GM08714 (cell line): ENCODE results near the gene TMEM168.

Experiments used
- H3K4me3 ChIP-seq: fragments of 200-500 bp; sonication (Bioruptor generic); 2 replicates; pipeline ENCODE4 v1.5.1; 2014; ENCODE audit warnings: mild to moderate bottlenecking, low read length, inconsistent platforms
- ZNF274 ChIP-seq: IDR thresholded peaks from 2 replicates; pipeline ENCODE4 v1.6.1; 2012; ENCODE audit warnings: mild to moderate bottlenecking, low read depth, low read length

The TMEM168 gene

DNA sequence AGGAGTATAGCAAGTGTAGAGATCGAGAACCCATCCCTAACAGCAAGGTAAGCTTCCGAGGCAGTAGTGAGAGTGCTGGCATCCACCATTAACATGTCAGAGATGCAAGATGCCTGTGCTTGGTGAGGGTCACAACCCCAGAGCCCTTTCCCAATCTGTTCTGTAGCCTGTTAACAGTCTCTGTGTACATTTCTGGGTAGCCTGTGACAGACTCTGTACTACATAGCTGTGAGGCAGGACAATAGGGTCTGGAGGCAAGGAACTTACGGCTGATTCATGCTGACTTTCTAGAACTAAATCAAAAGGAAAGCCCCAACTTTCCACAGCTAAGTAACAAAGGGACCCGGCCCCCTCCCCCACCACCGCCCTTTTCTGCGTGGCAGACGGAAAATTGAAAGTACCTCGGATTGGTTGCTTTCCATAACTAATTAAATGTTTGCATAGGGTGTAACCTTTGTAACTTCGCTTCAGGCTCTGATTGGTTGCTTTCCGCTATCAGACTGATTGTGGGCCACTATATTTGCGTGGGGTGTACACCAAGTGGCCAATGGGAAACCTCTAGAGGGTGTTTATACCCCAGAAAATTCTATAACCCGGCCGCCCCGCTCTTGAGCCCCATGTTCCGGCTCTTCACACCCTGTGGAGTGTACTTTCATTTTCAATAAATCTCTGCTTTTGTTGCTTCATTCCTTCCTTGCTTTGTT, 1.4 kb upstream of the TMEM168 start:
- TF ChIP-seq ZNF274, result no peak
- H3K4me3 ChIP-seq, result no peak overlapping the region

DNA sequence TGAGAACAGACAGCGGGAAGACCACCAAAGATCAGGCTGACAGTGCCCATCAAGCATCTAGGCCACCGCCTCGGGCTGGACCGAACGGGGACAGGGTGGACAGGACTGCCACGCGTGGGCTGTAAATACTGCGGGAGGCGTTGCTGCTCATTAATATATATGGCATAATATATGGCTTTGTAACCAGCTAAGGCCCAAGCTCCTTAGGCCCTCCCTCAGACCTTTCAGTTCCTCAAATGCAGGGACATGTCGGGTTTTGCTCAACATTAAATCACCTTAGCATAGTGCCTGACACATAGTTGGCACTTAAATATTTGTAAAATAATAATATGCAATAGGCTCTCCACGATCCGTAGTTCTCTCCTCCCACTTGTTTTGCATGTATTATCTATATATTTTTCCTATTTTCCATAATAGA, 402 bp upstream of the TMEM168 start:
- H3K4me3 ChIP-seq, result peak overlapping the region; percentile 79
- no peak for TF ChIP-seq ZNF274

DNA sequence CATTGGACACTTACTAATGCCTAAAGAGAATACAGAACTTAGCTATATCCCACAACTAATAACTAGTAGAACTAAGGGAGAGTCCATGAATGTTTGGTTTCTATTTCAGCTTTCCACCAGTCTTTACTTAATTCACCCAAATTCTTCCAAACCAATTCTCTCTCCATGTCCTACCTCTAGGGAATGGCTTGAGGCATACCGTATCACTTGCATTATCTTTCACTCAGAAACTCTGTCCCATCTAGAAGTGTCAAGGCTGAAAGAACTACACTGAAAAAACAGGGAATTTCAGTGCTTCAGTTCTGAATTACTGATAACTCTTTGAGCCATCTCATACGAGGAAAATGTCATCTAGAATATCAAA, 758 bp downstream of the TMEM168 start:
- TF ChIP-seq ZNF274, result no peak
- H3K4me3 ChIP-seq, result peak overlapping the region; percentile 79

DNA sequence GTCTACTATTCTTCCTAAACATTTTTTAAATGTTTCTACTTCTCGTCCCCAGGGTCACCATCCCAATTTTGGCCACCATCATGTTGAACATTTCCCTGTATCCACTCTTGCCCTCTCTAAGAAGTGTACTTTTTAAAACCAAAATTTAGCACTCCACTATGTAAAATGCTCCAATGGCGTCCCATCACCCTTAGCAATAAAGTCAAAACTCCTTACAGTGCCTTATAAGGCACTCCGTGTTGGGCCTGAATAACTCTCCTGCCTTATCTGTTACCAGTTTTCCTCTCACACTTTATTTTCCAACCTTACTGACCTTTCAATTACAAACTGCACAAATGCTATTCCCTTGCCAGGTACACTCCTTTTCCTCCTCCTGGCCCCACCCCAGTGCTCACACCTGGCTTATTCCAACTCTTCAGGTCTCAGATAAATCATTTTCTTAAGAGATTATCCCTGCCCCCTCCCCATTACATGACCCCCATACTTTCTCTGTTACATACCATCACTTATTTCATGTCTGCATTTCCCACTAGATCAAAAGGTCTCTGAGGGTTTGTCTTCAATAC, 1.3 kb downstream of the TMEM168 start:
- no peak for TF ChIP-seq ZNF274
- H3K4me3 ChIP-seq, result peak overlapping the region; percentile 79

DNA sequence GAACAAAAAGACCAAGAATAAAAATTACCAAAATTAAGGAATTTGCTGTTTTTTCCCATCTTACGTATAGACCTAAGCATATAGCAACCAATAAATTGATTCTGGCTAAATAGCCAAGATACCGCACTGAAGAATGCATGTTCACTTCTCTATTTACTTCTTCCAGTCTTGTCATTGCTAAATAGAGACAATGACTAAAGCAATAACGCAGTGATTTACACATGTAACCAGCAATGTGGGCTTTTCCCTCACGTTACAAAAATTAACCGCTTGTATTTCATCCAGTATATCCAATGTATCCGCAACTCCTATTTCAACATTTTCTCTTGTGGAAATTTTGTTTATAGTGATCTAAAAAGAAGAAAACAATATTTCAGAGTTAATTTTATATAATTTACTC, 5.6 kb downstream of the TMEM168 start:
- TF ChIP-seq ZNF274, result no peak
- no peak overlapping the region for H3K4me3 ChIP-seq

DNA sequence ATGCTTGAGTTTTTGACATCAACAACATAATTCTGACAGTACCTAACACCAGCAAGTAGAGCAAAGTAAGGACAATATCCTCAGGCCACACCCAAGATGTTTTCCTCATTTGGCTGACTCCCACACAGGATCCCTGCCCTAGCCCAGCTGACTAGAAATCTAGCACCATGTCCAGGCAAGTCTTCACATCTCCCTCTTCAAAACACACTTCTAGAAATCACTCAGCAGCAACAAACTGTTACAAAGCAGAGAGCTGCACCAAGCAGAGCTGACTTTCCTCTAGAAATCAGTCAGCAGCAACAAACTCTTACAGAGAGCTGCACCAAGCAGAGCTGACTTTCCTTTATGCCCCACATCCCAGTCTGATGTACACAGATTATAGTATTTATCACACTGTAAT, 7.7 kb downstream of the TMEM168 start:
- H3K4me3 ChIP-seq, result no peak overlapping the region

DNA sequence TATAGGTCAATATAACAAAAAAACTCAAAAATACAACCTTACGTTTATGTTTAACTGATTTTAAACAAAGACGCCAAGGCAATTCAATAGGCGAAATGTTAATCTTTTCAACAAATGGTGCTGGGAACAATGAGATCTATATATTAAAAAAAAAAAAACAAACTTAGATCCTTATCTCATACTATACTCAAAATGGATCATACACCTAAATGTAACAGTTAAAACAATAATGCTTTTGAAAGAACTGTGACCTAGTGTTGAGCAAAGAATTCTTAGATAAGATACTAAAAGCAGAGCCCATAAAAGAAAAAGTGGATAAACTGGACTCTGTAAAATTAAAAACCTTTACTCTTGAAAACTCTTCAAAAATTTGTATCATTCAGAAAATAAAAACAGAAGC, 8.6 kb downstream of the TMEM168 start:
- TF ChIP-seq ZNF274, result no peak
- no peak overlapping the region for H3K4me3 ChIP-seq

More for the DNA sequence above, 7.7 kb downstream of the TMEM168 start:
- TF ChIP-seq ZNF274, result no peak

DNA sequence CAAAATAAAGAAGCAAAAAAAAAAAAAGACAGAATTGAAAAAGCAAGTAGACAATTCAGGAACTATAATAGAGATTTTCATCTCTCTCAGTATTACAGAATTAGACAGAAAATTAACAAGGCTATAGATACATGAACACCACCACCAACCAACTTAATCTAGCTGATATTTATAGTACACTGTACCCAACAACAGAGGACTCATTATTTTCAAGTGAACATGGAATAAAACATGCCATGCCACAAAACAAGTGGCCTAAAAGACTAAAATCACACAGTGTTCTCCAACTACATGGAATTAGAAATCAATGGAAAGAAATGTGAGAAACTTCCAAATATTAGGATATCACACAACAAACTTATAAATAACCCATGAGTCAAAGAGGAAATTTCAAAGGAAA, 9.1 kb downstream of the TMEM168 start:
- no peak for TF ChIP-seq ZNF274
- no peak overlapping the region for H3K4me3 ChIP-seq

DNA sequence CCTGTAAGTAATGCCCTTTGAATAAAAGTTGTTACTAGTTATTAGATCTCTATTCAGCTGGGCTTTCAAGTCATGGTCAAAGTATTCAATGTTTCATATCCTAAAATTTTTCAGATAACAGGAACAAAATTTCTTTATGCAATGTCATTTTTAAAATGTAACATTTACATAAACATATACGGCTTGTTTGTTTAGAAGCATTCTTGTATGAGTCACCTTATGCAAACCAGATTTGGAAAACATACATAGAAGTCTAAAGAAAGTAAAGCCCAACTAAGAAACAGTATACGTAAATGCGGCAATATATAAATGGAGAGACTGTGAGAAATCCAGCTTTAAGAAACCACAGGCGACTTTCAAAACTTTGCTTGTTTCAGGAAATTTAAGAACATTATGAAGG, 10.5 kb downstream of the TMEM168 start:
- H3K4me3 ChIP-seq, result no peak overlapping the region
- no peak for TF ChIP-seq ZNF274

DNA sequence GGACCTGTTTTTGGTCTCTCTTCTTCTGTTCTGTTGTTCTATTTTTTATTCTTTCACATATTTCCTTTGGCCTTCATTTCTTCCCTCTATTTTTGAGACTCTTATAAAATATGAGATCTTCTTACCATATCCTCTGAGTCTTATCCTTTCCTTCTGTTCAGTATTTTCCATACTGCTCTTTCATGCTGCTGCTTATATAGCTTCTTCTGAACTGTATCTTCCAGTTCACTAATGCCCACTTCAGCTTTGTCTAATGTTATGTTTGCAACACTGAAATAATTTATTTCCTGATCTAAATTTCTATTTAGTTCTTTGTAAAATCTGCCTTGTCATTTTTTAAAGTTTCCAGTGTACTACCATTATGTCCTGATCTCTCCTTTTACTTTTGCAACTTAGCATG, 12.8 kb downstream of the TMEM168 start:
- no peak overlapping the region for H3K4me3 ChIP-seq
- TF ChIP-seq ZNF274, result no peak

DNA sequence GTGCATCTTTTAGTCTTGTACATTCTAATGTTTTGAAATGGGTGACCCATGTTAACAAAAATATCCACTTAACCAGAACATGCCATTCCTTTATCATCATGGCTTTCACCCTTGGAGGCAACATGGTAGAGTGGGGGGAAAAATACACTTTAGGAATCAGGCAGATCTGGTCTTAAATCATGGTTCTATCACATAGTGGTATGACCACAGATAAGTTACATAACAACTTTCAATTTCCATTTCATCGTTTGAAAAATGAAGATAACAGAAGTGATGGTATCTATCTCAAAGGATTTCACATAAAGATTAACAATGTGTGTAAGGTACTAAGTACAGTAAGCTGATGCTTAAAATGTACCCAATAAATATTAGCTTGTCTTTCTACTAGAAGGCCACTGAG, 19.0 kb downstream of the TMEM168 start:
- TF ChIP-seq ZNF274, result no peak
- H3K4me3 ChIP-seq, result no peak overlapping the region

DNA sequence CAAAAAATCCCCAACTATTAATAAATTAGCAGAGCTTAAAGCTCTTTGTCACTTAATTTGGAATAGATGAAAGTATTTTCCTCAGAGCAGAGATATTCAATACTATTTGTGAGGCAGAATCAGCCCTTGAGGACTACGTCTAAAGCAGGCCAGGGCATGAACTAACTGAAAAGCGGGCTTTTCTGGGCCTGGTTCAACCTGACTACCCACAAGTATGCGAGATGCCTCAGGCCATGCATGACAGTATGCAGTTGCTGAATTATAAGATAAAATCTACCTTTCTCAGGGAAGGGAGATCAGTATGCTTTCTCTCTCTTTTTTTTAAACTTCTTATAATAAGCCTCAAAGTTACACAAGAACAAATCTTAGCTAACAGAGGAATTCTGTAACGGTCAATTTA, 20.1 kb downstream of the TMEM168 start:
- no peak for TF ChIP-seq ZNF274
- no peak overlapping the region for H3K4me3 ChIP-seq

DNA sequence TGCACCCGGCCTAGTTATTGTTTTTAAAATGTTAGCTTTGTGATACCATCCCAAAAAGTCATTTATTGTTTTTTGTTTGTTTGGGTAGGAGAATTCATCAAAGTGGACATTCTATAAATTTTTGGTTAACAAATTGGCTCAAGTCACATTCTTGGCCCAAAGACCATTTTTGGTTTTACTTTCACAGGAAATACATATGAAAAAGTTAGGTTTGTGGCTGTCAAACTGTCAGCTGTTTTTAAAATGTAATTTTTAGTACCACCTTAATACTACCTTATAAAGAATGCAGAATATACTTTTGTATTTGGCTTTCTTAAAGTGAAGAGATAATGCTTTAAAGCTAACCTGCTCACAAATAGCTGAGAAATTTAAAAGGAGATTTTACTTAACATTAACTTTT, 25.1 kb downstream of the TMEM168 start:
- no peak for TF ChIP-seq ZNF274
- no peak overlapping the region for H3K4me3 ChIP-seq

DNA sequence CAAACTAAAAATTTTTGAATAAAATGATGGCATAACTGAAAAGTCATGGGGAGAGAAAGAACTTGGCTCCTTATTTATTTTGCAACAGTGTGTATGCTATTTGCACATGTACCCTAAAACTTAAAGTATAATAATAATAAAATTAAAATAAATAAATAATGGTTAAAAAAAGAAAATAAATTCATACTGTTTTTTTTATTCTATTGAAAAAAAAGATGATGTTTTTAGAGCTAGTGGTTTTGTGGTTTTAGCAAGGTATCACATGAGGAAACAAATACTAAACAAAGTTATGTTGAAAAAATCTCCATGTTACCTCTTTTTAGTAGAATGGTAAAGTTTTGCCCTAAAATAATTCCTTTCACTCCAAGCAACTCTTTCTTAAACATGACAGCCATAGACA, 26.2 kb downstream of the TMEM168 start:
- TF ChIP-seq ZNF274, result no peak
- H3K4me3 ChIP-seq, result no peak overlapping the region

DNA sequence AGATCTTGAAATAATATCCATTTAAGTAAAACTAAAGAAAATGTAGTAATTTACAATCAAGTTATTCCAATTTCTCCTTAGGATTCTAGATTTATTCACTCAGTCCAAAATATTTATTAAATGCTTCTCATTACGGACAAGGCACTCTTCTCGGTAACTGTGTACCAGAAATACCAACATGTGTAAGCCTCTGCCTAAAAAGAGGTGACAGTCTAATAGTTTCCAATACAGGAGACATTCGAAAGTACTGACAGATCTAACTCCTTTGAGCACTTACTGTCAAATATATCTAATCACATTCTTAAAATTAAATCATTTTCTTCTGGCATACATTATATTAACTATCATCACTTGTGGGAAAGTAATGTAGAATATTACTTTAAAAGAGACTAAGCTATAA, 26.9 kb downstream of the TMEM168 start:
- no peak for TF ChIP-seq ZNF274
- H3K4me3 ChIP-seq, result no peak overlapping the region

DNA sequence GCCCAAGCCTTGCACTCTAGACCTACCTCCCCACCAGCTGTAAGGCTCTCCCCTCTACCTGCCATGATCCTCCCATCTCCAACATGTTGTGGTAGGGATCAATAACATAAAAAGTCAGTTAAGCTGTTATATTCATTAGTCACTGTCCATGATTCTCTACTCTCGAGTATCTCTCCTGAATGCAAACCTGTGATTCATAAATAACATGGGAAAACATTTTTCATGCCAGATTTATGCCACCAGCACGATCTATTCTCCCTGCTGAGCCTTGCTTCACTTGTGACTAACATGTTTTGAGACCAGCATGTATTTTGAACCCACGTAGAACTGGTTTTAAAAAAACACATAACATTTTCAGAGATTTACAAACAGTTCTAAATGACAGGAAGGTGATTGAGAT, 30.3 kb downstream of the TMEM168 start:
- no peak overlapping the region for H3K4me3 ChIP-seq
- no peak for TF ChIP-seq ZNF274
